ENCODE measurements around the gene CFAP53.

- TF ChIP-seq EZH2 (IDR thresholded peaks at IDR 0.05; ENCODE audit: insufficient read depth, poor library complexity, severe bottlenecking), result no peak
- TF ChIP-seq EZH2phosphoT487 (IDR thresholded peaks at IDR 0.05; ENCODE audit: insufficient read depth, low read depth), result no peak
Measured at GRCh38 chr18:50282521-50283335, 16.4 kb upstream of the CFAP53 start.

All from GM23248 (cell line).